Ascending aorta (tissue), 2 donors: Measurements from ENCODE around the gene SPACA9. TPM values are rescaled to one million over a fixed set of nuclear protein-coding genes. Genes with fewer than 3 reads are reported as not detected.

Experiments
- DNase-seq, 2 donors: peaks; one replicate each; pipeline ENCODE4 v3.0.0-alpha.2; 2019; ENCODE audit warnings: low spot score in 2 of 2
- H3K27ac ChIP-seq, 2 donors: fragments of 200-600 bp; sonication (generic); one replicate each; pipeline ENCODE4 v1.5.1; 2016 to 2017; ENCODE audit warnings: mild to moderate bottlenecking in 1 of 2
- H3K27me3 ChIP-seq: fragments of 200-600 bp; sonication (generic); one replicate; pipeline ENCODE4 v1.5.1; 2017
- H3K36me3 ChIP-seq, 2 donors: fragments of 200-600 bp; sonication (generic); one replicate each; pipeline ENCODE4 v1.5.1; 2016
- H3K4me1 ChIP-seq, 2 donors: fragments of 200-600 bp; sonication (generic); one replicate each; pipeline ENCODE4 v1.5.1; 2016 to 2017; ENCODE audit warnings: mild to moderate bottlenecking in 1 of 2
- H3K4me3 ChIP-seq, 2 donors: fragments of 200-600 bp; sonication (generic); one replicate each; pipeline ENCODE4 v1.5.1; 2016 to 2017; ENCODE audit warnings: mild to moderate bottlenecking in 1 of 2
- H3K9me3 ChIP-seq, 2 donors: fragments of 200-600 bp; sonication (generic); one replicate each; pipeline ENCODE4 v1.5.1; 2016
- CTCF ChIP-seq, 3 experiments: fragments of 200-600 bp in 2 of 3; fragments of 450-650 bp in 1 of 3; sonication (generic) in 2 of 3; IDR thresholded peaks; one replicate each; pipeline ENCODE4 v1.5.1; 2016 to 2019; ENCODE audit warnings: antibody characterized with exemption in 3 of 3, mild to moderate bottlenecking in 1 of 3, moderate library complexity in 1 of 3
- intact Hi-C: fragments of 100-400 bp; cut with DNase I; formaldehyde crosslinking; loops from one replicate; pipeline ENCODE4 v1.15.1; 2023
- total RNA-seq: library from RNA; depleted of rRNA; stranded (reverse); fragments of >200 nt; gene quantifications from one replicate; pipeline ENCODE4 v1.1.0, GENCODE V29; 2016

The SPACA9 gene
- total RNA-seq, 1 donor from 2014 or later: 5.9 TPM

GRCh38 chr9:132864277-132864676 is 14.4 kb upstream of the SPACA9 start:
- Histone ChIP-seq H3K9me3 (no peaks in the 10 kb centered on the region), H3K27ac (no peak overlapping the region), H3K27me3 (no peaks in the 10 kb centered on the region), H3K4me3 (no peak overlapping the region), H3K36me3 (no peaks in the 10 kb centered on the region), H3K4me1 (no peaks in the 10 kb centered on the region)
- no peak for DNase-seq
- no peak for TF ChIP-seq CTCF (IDR thresholded peaks at IDR 0.05)
- intact Hi-C loops: no loop called here

GRCh38 chr9:132864691-132865090 is 14.0 kb upstream of the SPACA9 start:
- no peak for TF ChIP-seq CTCF (IDR thresholded peaks at IDR 0.05)
- DNase-seq: no peak
- no peaks in the 10 kb centered on the region for H3K27me3 ChIP-seq
- H3K36me3 ChIP-seq: no peaks in the 10 kb centered on the region
- intact Hi-C loops: no loop called here
- H3K4me3 ChIP-seq: no peak overlapping the region
- no peaks in the 10 kb centered on the region for H3K9me3 ChIP-seq
- no peak overlapping the region for H3K27ac ChIP-seq
- H3K4me1 ChIP-seq: no peaks in the 10 kb centered on the region

- no peak overlapping the region for H3K4me3 ChIP-seq
- H3K9me3 ChIP-seq: no peaks in the 10 kb centered on the region
- intact Hi-C loops: no loop called here
- no peaks in the 10 kb centered on the region for H3K4me1 ChIP-seq
- DNase-seq: no peak
- no peaks in the 10 kb centered on the region for H3K27me3 ChIP-seq
- no peak overlapping the region for H3K27ac ChIP-seq
- TF ChIP-seq CTCF (IDR thresholded peaks at IDR 0.05): no peak
- no peaks in the 10 kb centered on the region for H3K36me3 ChIP-seq
Observed at GRCh38 chr9:132866898-132867297, 11.8 kb upstream of the SPACA9 start.

GRCh38 chr9:132869266-132869665 is 9.4 kb upstream of the SPACA9 start:
- no peak for TF ChIP-seq CTCF (IDR thresholded peaks at IDR 0.05)

GRCh38 chr9:132873403-132873802 is 5.3 kb upstream of the SPACA9 start:
- no peak for DNase-seq
- H3K36me3 ChIP-seq: no peaks in the 10 kb centered on the region
- intact Hi-C loops: loop anchor here (1.0 kb wide), 1 partner anchor 11 kb away; no protein-coding TSS in a partner anchor
- H3K27me3 ChIP-seq: no peaks in the 10 kb centered on the region
- no peaks in the 10 kb centered on the region for H3K9me3 ChIP-seq
- H3K27ac ChIP-seq: no peak overlapping the region
- H3K4me1 ChIP-seq: peaks cover 3 to 4% of the 10 kb centered on the region in 2 donors
- H3K4me3 ChIP-seq: no peak overlapping the region
- no peak for TF ChIP-seq CTCF (IDR thresholded peaks at IDR 0.05)

More at GRCh38 chr9:132869266-132869665, 9.4 kb upstream of the SPACA9 start:
- Histone ChIP-seq H3K27me3 (no peaks in the 10 kb centered on the region), H3K4me1 (no peaks in the 10 kb centered on the region), H3K27ac (no peak overlapping the region), H3K36me3 (no peaks in the 10 kb centered on the region), H3K4me3 (no peak overlapping the region), H3K9me3 (no peaks in the 10 kb centered on the region)
- DNase-seq: no peak
- intact Hi-C loops: no loop called here

GRCh38 chr9:132875159-132875558 is 3.5 kb upstream of the SPACA9 start:
- Histone ChIP-seq H3K9me3 (no peaks in the 10 kb centered on the region), H3K27ac (no peak overlapping the region), H3K4me1 (peaks cover 3 to 8% of the 10 kb centered on the region in 2 donors), H3K36me3 (no peaks in the 10 kb centered on the region), H3K27me3 (no peaks in the 10 kb centered on the region), H3K4me3 (no peak overlapping the region)
- DNase-seq: no peak
- intact Hi-C loops: loop anchor here (5.0 kb wide), 1 partner anchor 468 kb away; the partner anchor contains the start of gene TTF1
- TF ChIP-seq CTCF (IDR thresholded peaks at IDR 0.05): no peak
